GM12874 (cell line): Measurements from ENCODE around the gene TMEM151A.

Experiments
- CTCF ChIP-seq: IDR thresholded peaks from 2 replicates; pipeline ENCODE4 v1.5.1; 2011; ENCODE audit warnings: low read depth, mild to moderate bottlenecking, control low read depth, low read length, moderate library complexity; ENCODE audit not compliant: insufficient read depth

TMEM151A gene

GRCh38 chr11:66345316-66345649 is 53.6 kb downstream of the TMEM151A start:
- no peak for TF ChIP-seq CTCF
